ENCODE data around the gene HSD3B1.
A peak's percentile ranks its signal among the peaks of the same experiment; 100 is the strongest.

Gene HSD3B1

GRCh38 chr1:119541389-119541788, 34.4 kb downstream of the HSD3B1 start:
- H3K4me3 ChIP-seq (ENCODE audit: low read length) = no peak overlapping the region
- no peak for DNase-seq (ENCODE audit: low read depth)
- no peak for TF ChIP-seq CTCF (conservative IDR thresholded peaks at IDR 0.05; ENCODE audit: low read length)

DNA sequence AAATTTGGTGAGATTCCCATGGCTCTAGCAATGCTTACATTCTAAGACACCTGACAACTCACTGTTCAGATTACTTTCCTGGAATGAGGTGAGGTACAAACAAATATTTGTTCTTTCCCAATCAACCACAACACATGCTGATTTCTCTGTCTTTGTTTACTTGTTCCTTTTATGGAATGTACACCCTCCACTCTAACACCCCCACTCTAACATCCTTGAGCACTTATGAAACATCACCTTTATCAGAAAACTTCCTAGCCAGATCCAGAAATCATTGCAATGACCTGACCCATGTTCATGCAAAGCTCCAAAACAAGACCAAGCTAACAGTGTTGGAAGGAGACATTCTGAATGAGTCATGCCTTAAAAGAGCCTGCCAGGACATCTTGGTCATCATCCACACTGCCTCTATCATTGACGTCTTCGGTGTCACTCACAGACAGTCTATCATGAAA, 35.5 kb downstream of the HSD3B1 start:
- no peak for TF ChIP-seq CTCF (conservative IDR thresholded peaks at IDR 0.05; ENCODE audit: low read length)

GRCh38 chr1:119544165-119544762, 37.3 kb downstream of the HSD3B1 start:
- TF ChIP-seq CTCF (conservative IDR thresholded peaks at IDR 0.05; ENCODE audit: low read length) = peak; percentile 36
- no peak overlapping the region for H3K4me3 ChIP-seq (ENCODE audit: low read length)
- no peak for DNase-seq (ENCODE audit: low read depth)

More for the DNA sequence above, 35.5 kb downstream of the HSD3B1 start:
- no peak overlapping the region for H3K4me3 ChIP-seq (ENCODE audit: low read length)
- DNase-seq (ENCODE audit: low read depth) = no peak

DNA sequence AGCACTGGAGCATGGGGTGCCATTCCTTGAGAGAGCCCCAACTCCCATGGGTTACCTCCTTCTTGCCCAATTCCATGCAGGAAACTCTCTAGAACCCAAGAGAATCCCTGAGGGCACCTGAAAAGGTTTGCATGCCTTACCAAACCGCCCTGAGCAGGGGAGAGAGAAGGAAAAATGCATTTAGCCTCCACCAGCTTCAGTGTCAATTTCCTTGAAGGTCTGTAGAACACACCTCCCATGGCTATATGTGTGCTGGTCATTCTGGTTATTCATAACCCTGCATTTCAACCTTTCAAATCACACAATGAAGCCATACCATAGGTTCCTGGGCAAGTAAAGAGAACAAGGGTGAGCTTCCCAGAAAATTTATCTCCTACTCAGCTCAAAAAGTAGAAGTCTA, 39.6 kb downstream of the HSD3B1 start:
- DNase-seq (ENCODE audit: low read depth) = no peak
- H3K4me3 ChIP-seq (ENCODE audit: low read length) = no peak overlapping the region
- no peak for TF ChIP-seq CTCF (conservative IDR thresholded peaks at IDR 0.05; ENCODE audit: low read length)

DNA sequence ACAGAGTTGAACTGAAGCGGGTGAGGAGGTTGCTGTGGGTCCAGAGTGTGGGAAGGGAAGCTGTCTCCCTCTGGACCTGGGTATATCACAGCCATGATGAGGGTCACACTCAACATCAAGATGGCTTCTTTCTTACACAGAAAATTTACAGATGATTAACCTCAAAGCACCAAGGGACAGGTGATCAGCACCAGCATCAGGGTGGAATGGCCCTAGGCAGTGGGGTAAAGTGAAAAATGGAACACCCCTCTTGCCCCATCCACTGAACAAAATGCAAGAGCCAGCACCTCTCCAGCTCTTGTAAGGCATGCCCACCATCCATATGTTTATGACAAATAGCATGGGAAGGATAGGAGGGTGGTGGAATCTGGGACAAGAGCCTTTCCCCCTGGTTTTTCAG, 40.3 kb downstream of the HSD3B1 start:
- no peak for DNase-seq (ENCODE audit: low read depth)

DNA sequence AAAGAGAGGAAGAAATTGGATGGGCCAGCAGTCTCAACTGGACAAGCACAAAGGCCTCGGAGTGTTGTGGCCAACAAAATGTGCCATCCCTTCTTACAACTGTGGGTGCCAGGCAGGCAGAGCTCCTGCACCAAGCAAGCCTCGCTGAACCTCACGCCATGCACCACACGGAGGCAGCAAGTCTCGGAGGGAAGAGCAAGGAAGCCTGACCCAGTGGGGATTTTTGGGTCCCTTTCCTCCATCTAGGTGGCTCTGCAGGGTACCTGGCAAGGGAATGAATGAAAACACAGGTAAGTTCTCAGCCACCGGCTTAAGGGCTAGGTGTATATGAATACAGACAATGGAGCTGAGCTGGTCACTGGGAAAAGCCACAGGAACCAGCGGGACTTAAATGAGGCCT, 40.8 kb downstream of the HSD3B1 start:
- no peak for TF ChIP-seq CTCF (conservative IDR thresholded peaks at IDR 0.05; ENCODE audit: low read length)
- H3K4me3 ChIP-seq (ENCODE audit: low read length) = no peak overlapping the region
- no peak for DNase-seq (ENCODE audit: low read depth)

More for the DNA sequence above, 40.3 kb downstream of the HSD3B1 start:
- H3K4me3 ChIP-seq (ENCODE audit: low read length) = no peak overlapping the region
- no peak for TF ChIP-seq CTCF (conservative IDR thresholded peaks at IDR 0.05; ENCODE audit: low read length)

- peak; percentile 61 for TF ChIP-seq CTCF (conservative IDR thresholded peaks at IDR 0.05; ENCODE audit: low read length)
- no peak overlapping the region for H3K4me3 ChIP-seq (ENCODE audit: low read length)
- peak; percentile 59 for DNase-seq (ENCODE audit: low read depth)
These were observed 42.7 kb downstream of the HSD3B1 start for GRCh38 chr1:119549719-119550132.

Measured in AG10803 (cell line).